ENCODE results near the gene KRTAP2-1.

DNA sequence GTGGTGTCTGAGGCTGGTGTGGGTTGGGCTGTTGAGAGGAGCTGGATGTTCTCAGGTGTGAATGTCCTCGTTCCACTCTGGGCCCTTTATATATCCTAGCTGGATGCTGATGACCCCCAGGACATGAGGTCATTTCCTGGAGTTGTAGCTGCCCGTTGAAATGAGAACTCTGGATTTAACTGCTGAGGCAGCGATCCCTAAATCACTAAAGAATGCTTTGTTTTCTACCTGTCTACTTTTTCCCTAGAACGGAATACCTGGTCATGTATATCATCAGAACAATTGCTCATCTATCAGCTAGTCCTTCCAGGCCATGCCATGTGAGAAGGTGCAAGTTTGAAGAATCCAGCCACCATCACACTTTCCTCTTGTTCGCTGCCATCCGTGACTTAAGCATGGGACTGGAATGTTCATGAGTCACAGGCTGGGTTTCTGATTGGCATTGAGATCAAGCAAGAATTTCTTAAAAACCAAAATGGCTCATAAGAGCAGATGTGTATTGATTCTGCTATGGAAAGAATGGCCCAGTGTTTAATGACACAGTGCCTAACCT lies 13.0 kb upstream of the KRTAP2-1 start, which contains the start of gene KRTAP2-3:
- TF ChIP-seq ZNF225 (CRISPR knock-in tag; IDR thresholded peaks at IDR 0.05) (no peak), ZNF138 (CRISPR knock-in tag; IDR thresholded peaks at IDR 0.05; ENCODE audit: low read depth) (no peak), ZNF672 (CRISPR knock-in tag; IDR thresholded peaks at IDR 0.05) (no peak), MEF2D (CRISPR knock-in tag; IDR thresholded peaks at IDR 0.05) (no peak), PCBP2 (optimal IDR thresholded peaks at IDR 0.05; ENCODE audit: low read depth, low read length, poor library complexity, severe bottlenecking) (no peak)

Data from HepG2 (cell line).